Stimulated activated CD8-positive, alpha-beta memory T cell treated with anti-CD3 and anti-CD28 coated beads, Interleukin-15, amount 100 ng/mL, for 1 hour (primary cell): ENCODE results near the gene NKPD1.

Experiments
- DNase-seq: peaks from one replicate; pipeline ENCODE4 v3.0.0-alpha.2; 2020; ENCODE audit warnings: low read depth

The NKPD1 gene

GRCh38 chr19:45173816-45174215, 13.0 kb upstream of the NKPD1 start:
- no peak for DNase-seq

GRCh38 chr19:45172611-45173208, 11.9 kb upstream of the NKPD1 start:
- no peak for DNase-seq

- DNase-seq: no peak
Measured at GRCh38 chr19:45172173-45172572, 11.4 kb upstream of the NKPD1 start.

- no peak for DNase-seq
Measured at GRCh38 chr19:45171211-45171623, 10.4 kb upstream of the NKPD1 start.

- DNase-seq: no peak
Measured at GRCh38 chr19:45170146-45171106, 9.6 kb upstream of the NKPD1 start.

GRCh38 chr19:45169602-45170001, 8.8 kb upstream of the NKPD1 start:
- no peak for DNase-seq

GRCh38 chr19:45168767-45169351, 8.1 kb upstream of the NKPD1 start:
- DNase-seq: no peak

- DNase-seq: no peak
Measured at GRCh38 chr19:45166723-45167252, 6.0 kb upstream of the NKPD1 start.

GRCh38 chr19:45164577-45165335, 4.0 kb upstream of the NKPD1 start:
- DNase-seq: no peak

- no peak for DNase-seq
Measured at GRCh38 chr19:45163751-45164460, 3.1 kb upstream of the NKPD1 start.

GRCh38 chr19:45163156-45163555, 2.4 kb upstream of the NKPD1 start:
- no peak for DNase-seq

GRCh38 chr19:45162608-45163143, 1.9 kb upstream of the NKPD1 start:
- DNase-seq: no peak

- no peak for DNase-seq
Measured at GRCh38 chr19:45161738-45162607, 1.2 kb upstream of the NKPD1 start.

GRCh38 chr19:45159971-45160324, 834 bp downstream of the NKPD1 start:
- DNase-seq: no peak

GRCh38 chr19:45159210-45159970, 1.4 kb downstream of the NKPD1 start:
- DNase-seq: no peak

- DNase-seq: no peak
Measured at GRCh38 chr19:45158503-45159209, 2.1 kb downstream of the NKPD1 start.

GRCh38 chr19:45156751-45157150, 4.0 kb downstream of the NKPD1 start:
- DNase-seq: no peak

- no peak for DNase-seq
Measured at GRCh38 chr19:45156011-45156630, 4.7 kb downstream of the NKPD1 start.
